ENCODE data around the gene PCDHA2.
A peak's percentile ranks its signal among the peaks of the same experiment; 100 is the strongest.
"Not testable (repeated sequence)": the region's sequence is repeated elsewhere in the genome, so short reads cannot be mapped to it uniquely, and the experiment has no call there.

Gene PCDHA2

DNA sequence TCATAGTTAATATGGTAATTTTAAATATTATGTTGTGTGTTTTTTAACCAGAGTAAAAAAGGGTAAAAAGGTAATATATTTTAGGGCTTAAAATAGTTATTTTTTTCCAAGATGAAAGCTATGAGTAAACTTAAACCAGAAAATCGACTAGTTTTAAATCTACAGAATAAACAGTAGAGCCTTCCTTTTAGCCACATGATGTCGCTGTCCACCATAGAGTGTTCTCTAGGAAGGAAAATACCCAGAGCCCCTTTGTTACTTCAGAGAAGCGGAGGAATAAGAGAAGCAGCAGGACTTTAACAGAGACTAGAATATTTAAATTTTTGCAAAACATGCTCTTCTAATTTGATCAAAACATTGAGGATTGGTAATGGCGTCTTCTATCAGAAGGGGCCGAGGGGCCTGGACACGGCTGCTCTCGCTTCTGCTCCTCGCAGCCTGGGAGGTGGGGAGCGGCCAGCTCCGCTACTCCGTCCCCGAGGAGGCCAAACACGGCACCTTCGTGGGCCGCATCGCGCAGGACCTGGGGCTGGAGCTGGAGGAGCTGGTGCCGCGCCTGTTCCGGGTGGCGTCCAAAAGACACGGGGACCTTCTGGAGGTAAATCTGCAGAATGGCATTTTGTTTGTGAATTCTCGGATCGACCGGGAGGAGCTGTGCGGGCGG is at the start of gene PCDHA2:
Gene PCDHA2, plus strand, starts transcription at position 258 of the 664 bp plus-strand sequence.
- no peak for DNase-seq

DNA sequence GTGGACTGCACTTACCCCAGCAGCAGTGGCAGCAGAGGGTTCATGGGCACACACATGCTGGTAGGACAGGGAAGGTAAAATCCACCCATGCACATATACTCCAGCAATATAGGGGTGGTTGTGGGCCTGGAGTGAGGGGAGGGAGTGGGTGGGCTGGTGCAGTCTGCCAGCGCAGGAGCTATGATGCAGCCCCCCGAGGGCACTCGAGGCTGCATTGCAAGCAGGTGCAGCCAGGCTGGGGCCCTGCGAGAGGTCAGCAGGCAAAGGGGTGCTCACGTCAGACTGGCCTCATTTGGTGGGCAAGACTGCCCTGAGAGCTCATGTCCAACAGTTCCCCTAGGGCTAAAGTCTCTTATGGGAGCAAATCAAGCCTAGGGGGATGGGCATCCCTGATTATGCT is 41.1 kb upstream of the PCDHA2 start:
- DNase-seq: no peak

DNA sequence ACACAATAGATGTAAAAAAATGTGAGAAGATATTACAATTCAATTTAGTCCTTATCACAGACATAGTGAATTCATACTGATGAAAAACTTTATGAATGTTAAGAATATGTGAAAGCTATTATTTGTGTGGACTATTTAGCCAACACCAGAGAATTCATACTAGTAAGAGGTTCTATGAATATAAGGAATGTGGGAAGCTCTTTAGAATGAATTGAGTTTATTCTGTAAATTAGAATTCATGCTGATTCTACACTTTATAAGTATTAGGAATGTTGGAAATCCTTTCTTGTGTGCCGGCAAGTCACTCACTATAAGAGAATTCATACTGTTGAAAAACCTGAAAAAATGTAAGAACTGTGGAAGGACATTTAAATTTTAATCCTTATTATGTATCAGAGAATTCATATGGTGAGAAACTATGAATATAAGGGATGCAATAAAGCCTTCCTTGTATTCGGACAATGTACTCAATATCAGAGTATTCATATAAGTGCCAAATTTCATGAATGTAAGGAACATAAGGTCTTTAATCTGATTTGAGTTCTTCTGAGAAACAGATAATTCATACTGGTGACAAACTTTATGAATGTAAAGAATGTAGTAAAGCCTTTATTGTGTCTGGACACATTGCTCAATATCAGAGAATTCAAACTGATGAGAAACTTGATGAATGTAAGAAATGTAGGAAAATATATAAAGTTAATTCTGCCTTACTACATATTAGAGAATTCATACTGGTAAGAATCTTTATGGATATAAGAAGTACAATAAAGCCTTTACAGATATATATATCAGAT is 30.3 kb upstream of the PCDHA2 start:
- no peak for DNase-seq

DNA sequence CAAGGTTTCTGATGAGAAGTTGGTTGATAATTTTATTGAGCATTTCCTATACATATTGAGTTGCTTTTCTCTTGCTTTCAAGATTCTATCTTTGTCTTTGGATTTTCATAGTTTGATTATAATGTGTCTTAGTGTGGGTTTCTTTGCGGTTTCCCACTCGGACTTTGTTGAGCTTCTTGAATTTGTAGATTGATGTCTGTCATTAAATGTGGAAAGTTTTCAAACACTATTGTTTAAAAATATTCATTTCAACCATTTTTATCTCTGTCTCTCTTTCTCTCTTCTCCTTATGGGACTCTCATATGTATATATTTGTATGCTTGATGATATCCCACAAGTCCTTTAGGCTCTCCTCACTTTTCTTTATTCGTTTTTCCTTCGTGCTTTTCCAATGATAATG is 27.2 kb upstream of the PCDHA2 start:
- DNase-seq: no peak

DNA sequence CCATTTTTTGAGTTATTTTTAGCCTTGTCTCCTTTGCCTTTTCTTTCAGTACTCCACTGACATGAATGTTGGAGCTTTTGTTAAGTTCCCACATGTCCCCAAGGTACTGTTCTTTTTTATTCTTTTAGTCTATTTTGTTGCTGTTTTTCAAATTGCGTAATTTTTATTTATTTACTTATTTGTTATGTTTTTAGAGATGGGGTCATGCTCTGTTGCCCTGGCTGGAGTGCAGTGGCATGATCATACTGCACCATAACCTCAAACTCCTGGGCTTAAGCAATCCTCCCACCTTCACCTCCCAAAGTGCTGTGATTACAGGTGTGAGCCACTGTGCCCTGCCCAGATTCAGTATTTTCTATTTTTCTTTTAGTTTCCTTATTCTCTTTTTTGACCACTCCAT is 14.1 kb upstream of the PCDHA2 start:
- DNase-seq: no peak

- DNase-seq: no peak
Measured at GRCh38 chr5:140785905-140786686, 8.6 kb upstream of the PCDHA2 start, which contains the start of gene PCDHA1. Gene PCDHA1 (plus strand): TSS chr5:140786140.

GRCh38 chr5:140787422-140787821 is 7.2 kb upstream of the PCDHA2 start:
- DNase-seq: not testable (repeated sequence)

- DNase-seq: not testable (repeated sequence)
Measured at GRCh38 chr5:140787849-140788504, 6.7 kb upstream of the PCDHA2 start.

DNA sequence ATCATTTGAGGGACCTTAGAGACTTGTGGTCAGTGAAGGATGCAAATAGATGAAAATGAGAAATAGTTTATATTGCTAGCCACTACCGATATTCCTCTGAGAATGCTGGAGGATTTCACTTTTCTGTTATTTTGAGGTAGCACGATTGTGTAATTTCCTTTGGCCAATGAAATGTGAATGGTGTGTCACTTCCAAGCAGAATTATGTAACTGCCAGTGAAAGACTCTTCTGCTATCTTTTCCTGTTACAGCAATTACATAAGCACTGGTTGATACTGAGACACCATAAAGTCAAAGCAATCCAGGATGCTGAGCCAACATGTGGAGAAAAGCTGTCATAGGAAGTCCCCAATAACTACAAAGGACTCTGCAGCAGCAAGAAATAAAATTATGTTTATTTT is 3.6 kb upstream of the PCDHA2 start:
- DNase-seq: no peak

DNA sequence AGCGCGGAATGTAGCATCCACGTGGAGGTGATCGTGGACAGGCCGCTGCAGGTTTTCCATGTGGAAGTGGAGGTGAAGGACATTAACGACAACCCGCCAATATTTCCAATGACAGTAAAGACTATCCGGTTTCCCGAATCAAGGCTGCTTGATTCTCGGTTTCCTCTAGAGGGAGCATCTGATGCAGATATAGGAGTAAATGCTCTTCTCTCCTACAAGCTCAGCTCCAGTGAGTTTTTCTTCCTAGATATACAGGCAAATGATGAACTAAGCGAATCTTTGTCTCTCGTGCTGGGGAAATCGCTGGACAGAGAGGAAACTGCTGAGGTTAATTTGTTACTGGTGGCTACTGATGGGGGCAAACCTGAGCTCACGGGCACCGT is 598 bp downstream of the PCDHA2 start:
- no peak for DNase-seq

DNA sequence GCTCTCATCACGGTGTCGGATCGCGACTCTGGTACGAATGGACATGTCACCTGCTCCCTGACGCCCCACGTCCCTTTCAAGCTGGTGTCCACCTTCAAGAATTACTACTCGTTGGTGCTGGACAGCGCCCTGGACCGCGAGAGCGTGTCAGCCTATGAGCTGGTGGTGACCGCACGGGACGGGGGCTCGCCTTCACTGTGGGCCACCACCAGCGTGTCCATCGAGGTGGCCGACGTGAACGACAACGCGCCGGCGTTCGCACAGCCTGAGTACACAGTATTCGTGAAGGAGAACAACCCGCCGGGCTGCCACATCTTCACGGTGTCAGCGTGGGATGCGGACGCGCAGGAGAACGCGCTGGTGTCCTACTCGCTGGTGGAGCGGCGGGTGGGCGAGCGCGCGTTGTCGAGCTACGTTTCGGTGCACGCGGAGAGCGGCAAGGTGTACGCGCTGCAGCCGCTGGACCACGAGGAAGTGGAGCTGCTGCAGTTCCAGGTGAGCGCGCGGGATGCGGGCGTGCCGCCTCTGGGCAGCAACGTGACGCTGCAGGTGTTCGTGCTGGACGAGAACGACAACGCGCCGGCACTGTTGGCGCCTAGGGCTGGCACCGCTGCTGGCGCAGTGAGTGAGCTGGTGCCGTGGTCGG is 1.5 kb downstream of the PCDHA2 start:
- not testable (repeated sequence) for DNase-seq

- no peak for DNase-seq
Measured at GRCh38 chr5:140796718-140797095, 2.1 kb downstream of the PCDHA2 start.

DNA sequence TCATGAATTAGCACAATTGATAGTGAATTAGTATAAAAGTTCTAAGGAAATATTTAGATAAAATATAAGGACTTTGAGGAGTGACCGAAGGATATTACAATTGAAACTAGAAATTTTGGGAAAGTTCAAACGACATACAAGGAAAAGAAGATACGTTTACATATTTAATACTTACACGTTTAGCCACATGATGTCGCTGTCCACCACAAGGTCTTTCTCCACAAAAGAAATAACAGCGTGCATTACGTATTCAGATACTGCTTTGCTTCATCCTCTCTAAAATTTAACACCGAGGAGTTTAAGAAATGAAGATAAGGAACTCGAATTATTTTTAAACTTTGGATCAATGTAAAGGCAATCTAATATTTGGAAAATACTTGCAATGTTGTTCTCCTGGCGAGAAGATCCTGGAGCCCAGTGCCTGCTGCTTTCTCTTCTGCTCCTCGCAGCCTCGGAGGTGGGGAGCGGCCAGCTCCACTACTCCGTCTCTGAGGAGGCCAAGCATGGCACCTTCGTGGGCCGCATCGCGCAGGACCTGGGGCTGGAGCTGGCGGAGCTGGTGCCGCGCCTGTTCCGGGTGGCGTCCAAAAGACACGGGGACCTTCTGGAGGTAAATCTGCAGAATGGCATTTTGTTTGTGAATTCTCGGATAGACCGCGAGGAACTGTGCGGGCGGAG is 6.3 kb downstream of the PCDHA2 start, which contains the start of gene PCDHA3:
Gene PCDHA3, plus strand, starts transcription at position 242 of the 678 bp plus-strand sequence.
- peak; percentile 56 for DNase-seq

DNA sequence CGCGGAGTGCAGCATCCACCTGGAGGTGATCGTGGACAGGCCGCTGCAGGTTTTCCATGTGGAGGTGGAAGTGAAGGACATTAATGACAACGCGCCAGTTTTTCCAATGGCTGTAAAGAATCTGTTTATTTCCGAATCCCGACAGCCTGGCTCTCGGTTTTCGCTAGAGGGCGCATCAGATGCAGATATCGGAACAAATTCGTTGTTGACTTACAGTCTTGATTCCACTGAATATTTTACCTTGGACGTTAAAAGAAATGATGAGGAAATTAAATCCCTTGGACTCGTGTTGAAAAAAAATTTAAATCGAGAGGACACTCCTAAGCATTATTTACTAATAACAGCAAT is 6.8 kb downstream of the PCDHA2 start:
- DNase-seq: peak; percentile 49

DNA sequence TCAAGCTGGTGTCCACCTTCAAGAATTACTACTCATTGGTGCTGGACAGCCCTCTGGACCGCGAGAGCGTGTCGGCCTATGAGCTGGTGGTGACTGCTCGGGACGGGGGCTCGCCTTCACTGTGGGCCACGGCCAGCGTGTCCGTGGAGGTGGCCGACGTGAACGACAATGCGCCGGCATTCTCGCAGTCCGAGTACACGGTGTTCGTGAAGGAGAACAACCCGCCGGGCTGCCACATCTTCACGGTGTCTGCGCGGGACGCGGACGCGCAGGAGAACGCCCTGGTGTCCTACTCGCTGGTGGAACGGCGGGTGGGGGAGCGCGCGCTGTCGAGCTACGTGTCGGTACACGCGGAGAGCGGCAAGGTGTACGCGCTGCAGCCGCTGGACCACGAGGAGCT is 7.7 kb downstream of the PCDHA2 start:
- not testable (repeated sequence) for DNase-seq

GRCh38 chr5:140802781-140803271 is 8.2 kb downstream of the PCDHA2 start:
- no peak for DNase-seq

DNA sequence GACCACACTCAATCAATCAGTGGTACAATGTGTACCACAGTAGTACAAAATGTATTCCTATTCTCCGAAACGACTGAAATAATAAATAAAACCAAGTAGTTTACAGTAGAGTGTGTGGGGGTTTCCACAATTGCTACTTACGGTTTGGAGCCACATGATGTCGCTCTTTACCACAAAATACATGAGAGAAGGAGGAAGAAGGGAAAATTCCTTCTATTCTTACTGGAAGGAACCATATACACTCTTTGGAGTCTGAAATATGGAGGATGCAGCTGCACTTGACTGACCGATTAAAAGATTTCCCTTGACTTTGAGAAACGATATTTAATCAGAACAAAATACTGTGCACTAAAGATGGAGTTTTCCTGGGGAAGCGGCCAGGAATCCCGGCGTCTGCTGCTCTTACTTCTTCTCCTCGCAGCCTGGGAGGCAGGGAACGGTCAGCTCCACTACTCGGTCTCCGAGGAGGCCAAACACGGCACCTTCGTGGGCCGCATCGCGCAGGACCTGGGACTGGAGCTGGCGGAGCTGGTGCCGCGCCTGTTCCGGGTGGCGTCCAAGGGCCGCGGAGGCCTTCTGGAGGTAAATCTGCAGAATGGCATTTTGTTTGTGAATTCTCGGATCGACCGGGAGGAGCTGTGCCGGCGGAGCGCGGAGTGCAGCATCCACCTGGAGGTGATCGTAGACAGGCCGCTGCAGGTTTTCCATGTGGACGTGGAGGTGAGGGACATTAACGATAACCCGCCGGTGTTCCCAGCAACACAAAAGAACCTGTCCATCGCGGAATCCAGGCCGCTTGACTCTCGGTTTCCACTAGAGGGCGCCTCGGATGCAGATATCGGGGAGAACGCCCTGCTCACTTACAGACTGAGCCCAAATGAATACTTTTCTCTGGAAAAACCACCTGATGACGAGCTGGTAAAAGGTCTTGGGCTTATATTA is 12.5 kb downstream of the PCDHA2 start, which contains the start of gene PCDHA4:
Gene PCDHA4, plus strand, starts transcription at position 235 of the 942 bp plus-strand sequence.
- no peak for DNase-seq

DNA sequence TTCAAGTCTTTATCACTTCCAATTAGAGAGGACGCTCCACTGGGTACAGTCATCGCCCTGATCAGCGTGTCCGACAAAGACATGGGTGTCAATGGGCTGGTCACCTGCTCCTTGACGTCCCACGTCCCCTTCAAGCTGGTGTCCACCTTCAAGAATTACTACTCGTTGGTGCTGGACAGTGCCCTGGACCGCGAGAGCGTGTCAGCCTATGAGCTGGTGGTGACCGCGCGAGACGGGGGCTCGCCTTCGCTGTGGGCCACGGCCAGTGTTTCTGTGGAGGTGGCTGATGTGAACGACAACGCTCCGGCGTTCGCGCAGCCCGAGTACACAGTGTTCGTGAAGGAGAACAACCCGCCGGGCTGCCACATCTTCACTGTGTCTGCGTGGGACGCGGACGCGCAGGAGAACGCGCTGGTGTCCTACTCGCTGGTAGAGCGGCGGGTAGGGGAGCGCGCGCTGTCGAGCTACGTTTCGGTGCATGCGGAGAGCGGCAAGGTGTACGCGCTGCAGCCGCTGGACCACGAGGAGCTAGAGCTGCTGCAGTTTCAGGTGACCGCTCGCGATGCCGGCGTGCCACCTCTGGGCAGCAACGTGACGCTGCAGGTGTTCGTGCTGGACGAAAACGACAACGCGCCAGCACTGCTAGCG is 13.7 kb downstream of the PCDHA2 start:
- not testable (repeated sequence) for DNase-seq

GRCh38 chr5:140808889-140809291 is 14.2 kb downstream of the PCDHA2 start:
- no peak for DNase-seq

Measured in NCI-H1105 (cell line).